A549 (cell line): ENCODE data around the gene SPATA13. TPM values are rescaled to one million over a fixed set of nuclear protein-coding genes. Genes with fewer than 3 reads are reported as not detected.
A peak's percentile ranks its signal among the peaks of the same experiment; 100 is the strongest.

ENCODE experiments used
- ATAC-seq, 2 experiments: fragments of 200-7000 bp in 1 of 2; fragments of >200 bp in 1 of 2; cut with Nextera tagmentation in 1 of 2; cut with Tn5 transposase in 1 of 2; 3 replicates each; pipeline versions ENCODE4 v1.8.0 to v1.9.1; 2018 to 2020; ENCODE audit warnings: mild to moderate bottlenecking in 1 of 2, moderate library complexity in 1 of 2
- CTCF ChIA-PET: fragments of 300-600 bp; sonication (Branson Sonifier 250); formaldehyde crosslinking; extraction: SDS; loops from one replicate; lab custom pipeline; 2021; ENCODE audit warnings: antibody characterized with exemption, inconsistent platforms; lab: Yijun Ruan, JAX
- POLR2A ChIA-PET: fragments of 350-600 bp; formaldehyde crosslinking; extraction: SDS; loops from one replicate; lab custom pipeline; 2021; ENCODE audit warnings: antibody characterized with exemption, inconsistent platforms; lab: Yijun Ruan, JAX
- DNase-seq, 2 experiments: peaks; one replicate each; pipeline versions ENCODE4 v3.0.0 to v3.0.0-alpha.2; 2011 to 2016; ENCODE audit warnings: low read depth in 1 of 2, low spot score in 1 of 2
- FAIRE-seq: peaks from 2 replicates; lab custom pipeline; 2011; peaks lifted over from hg19 to GRCh38; lab: Jason Lieb, UNC
- H3K27ac ChIP-seq, 2 experiments: fragments of >200 bp; sonication (Bioruptor Twin); formaldehyde crosslinking; 3 replicates each; pipeline ENCODE4 v1.5.1; 2016 to 2017
- H3K4me1 ChIP-seq: fragments of >200 bp; sonication (Bioruptor Twin); formaldehyde crosslinking; 3 replicates; pipeline ENCODE4 v1.6.1; 2016
- H3K4me2 ChIP-seq: fragments of >200 bp; sonication (Bioruptor Twin); formaldehyde crosslinking; 3 replicates; pipeline ENCODE4 v1.6.1; 2016
- H3K4me3 ChIP-seq: fragments of >200 bp; sonication (Bioruptor Twin); formaldehyde crosslinking; 3 replicates; pipeline ENCODE4 v1.5.1; 2016
- H3K9me3 ChIP-seq: fragments of >200 bp; sonication (Bioruptor Twin); formaldehyde crosslinking; 3 replicates; pipeline ENCODE4 v1.6.1; 2016
- CBX2 ChIP-seq: fragments of 200-600 bp; sonication (generic); IDR thresholded peaks from 2 replicates; pipeline ENCODE4 v1.6.1; 2016; ENCODE audit warnings: low read depth, mild to moderate bottlenecking, borderline replicate concordance
- CHD2 ChIP-seq: fragments of 150-350 bp; IDR thresholded peaks from 2 replicates; pipeline ENCODE4 v1.6.1; 2014; ENCODE audit warnings: low read length; ENCODE audit not compliant: partially characterized antibody
- EHF ChIP-seq: fragments of 250-450 bp; sonication (Bioruptor Pico); IDR thresholded peaks from 2 replicates; pipeline ENCODE4 v1.5.0; 2020; ENCODE audit warnings: mild to moderate bottlenecking
- EP300 ChIP-seq, 2 experiments: fragments of >200 bp; sonication (Bioruptor Twin); formaldehyde crosslinking; IDR thresholded peaks; 2 replicates in 1 of 2; 3 replicates in 1 of 2; pipeline ENCODE4 v1.6.1; 2016 to 2017
- FOSB ChIP-seq: fragments of 250-450 bp; sonication (Bioruptor Pico); IDR thresholded peaks from 2 replicates; pipeline ENCODE4 v1.5.0; 2020; ENCODE audit warnings: mild to moderate bottlenecking, moderate library complexity
- FOXS1 ChIP-seq: fragments of 250-450 bp; sonication (Bioruptor Pico); IDR thresholded peaks from 2 replicates; pipeline ENCODE4 v1.5.0; 2020; ENCODE audit warnings: mild to moderate bottlenecking, moderate library complexity
- JUN ChIP-seq, 2 experiments: fragments of >200 bp; sonication (Bioruptor Twin); formaldehyde crosslinking; IDR thresholded peaks; 2 replicates in 1 of 2; 3 replicates in 1 of 2; pipeline ENCODE4 v1.6.1; 2016 to 2017
- JUNB ChIP-seq: fragments of >200 bp; sonication (Bioruptor Twin); formaldehyde crosslinking; IDR thresholded peaks from 2 replicates; pipeline ENCODE4 v1.6.1; 2016
- MAZ ChIP-seq: fragments of 150-350 bp; IDR thresholded peaks from 2 replicates; pipeline ENCODE4 v1.6.1; 2014; ENCODE audit warnings: antibody characterized with exemption, low read depth, low read length, borderline replicate concordance
- MYC ChIP-seq: IDR thresholded peaks from 2 replicates; pipeline ENCODE4 v1.6.1; 2012; ENCODE audit warnings: mild to moderate bottlenecking, inconsistent platforms, low read length, improper control_type of control experiment, borderline replicate concordance
- NPAS2 ChIP-seq: fragments of 250-450 bp; sonication (Bioruptor Pico); IDR thresholded peaks from 2 replicates; pipeline ENCODE4 v1.8.0; 2022; ENCODE audit warnings: mild to moderate bottlenecking, moderate library complexity, borderline replicate concordance
- POLR2A ChIP-seq: IDR thresholded peaks from 2 replicates; pipeline ENCODE4 v1.6.1; 2012; ENCODE audit warnings: mild to moderate bottlenecking, low read length
- RARB ChIP-seq: fragments of 250-450 bp; sonication (Bioruptor Pico); IDR thresholded peaks from 2 replicates; pipeline ENCODE4 v1.8.0; 2021; ENCODE audit warnings: mild to moderate bottlenecking, moderate library complexity
- RNF2 ChIP-seq: fragments of 200-600 bp; sonication (generic); IDR thresholded peaks from 2 replicates; pipeline ENCODE4 v1.6.1; 2016; ENCODE audit warnings: low read depth, mild to moderate bottlenecking, antibody characterized with exemption, moderate library complexity, borderline replicate concordance
- SMC3 ChIP-seq: fragments of >200 bp; sonication (Bioruptor Twin); formaldehyde crosslinking; IDR thresholded peaks from 3 replicates; pipeline ENCODE4 v1.6.1; 2018; ENCODE audit warnings: inconsistent platforms
- TP53 ChIP-seq: fragments of 250-450 bp; sonication (Bioruptor Pico); IDR thresholded peaks from 2 replicates; pipeline ENCODE4 v1.5.0; 2021; ENCODE audit warnings: mild to moderate bottlenecking, moderate library complexity
- ZC3H11A ChIP-seq: fragments of 450-650 bp; IDR thresholded peaks from 2 replicates; pipeline ENCODE4 v1.6.1; 2014; ENCODE audit warnings: antibody characterized with exemption, mild to moderate bottlenecking
- ZNF302 ChIP-seq: fragments of 250-450 bp; sonication (Bioruptor Pico); IDR thresholded peaks from 2 replicates; pipeline ENCODE4 v1.9.0; 2021; ENCODE audit warnings: inconsistent platforms, mild to moderate bottlenecking, moderate library complexity
- WGBS: methylation state at CpG from one replicate; pipeline ENCODE4 v1.1.6; 2017; ENCODE audit errors: missing lambda C conversion rate; 5-methylcytosine and 5-hydroxymethylcytosine counted together
- polyA plus RNA-seq, 4 experiments: library from polyadenylated mRNA; depleted of rRNA in 3 of 4; stranded (reverse); fragments of >200 nt; fragmentation: RNase III in 1 of 4; extraction: RNeasy Plus Mini Kit Qiagen cat#74134 plus additional on column Dnase treatment in 1 of 4; gene quantifications; 2 replicates in 3 of 4; 3 replicates in 1 of 4; pipeline ENCODE4 v1.2.3, GENCODE V29; 2011 to 2017
- TF ChIP-seq, protein P1 (sequence below): fragments of 250-450 bp; sonication (Bioruptor Pico); IDR thresholded peaks from 2 replicates; pipeline ENCODE4 v1.5.0; 2020; ENCODE audit warnings: low read depth, mild to moderate bottlenecking, moderate library complexity
- TF ChIP-seq, protein P2 (sequence below): IDR thresholded peaks from 2 replicates; pipeline ENCODE4 v1.6.1; 2012
- TF ChIP-seq, protein P3 (sequence below): IDR thresholded peaks from 2 replicates; pipeline ENCODE4 v1.6.1; 2012; ENCODE audit warnings: low read depth, borderline replicate concordance
- TF ChIP-seq, protein P4 (sequence below): fragments of 200-600 bp; sonication (generic); IDR thresholded peaks from 2 replicates; pipeline ENCODE4 v1.6.1; 2016; ENCODE audit warnings: antibody characterized with exemption, mild to moderate bottlenecking, moderate library complexity
- TF ChIP-seq, protein P5 (sequence below): fragments of >200 bp; sonication (Bioruptor Twin); formaldehyde crosslinking; IDR thresholded peaks from 3 replicates; pipeline ENCODE4 v1.5.1; 2016
- TF ChIP-seq, protein P6 (sequence below): fragments of 150-350 bp; IDR thresholded peaks from 2 replicates; pipeline ENCODE4 v1.6.1; 2014; ENCODE audit warnings: low read depth, mild to moderate bottlenecking, low read length
- TF ChIP-seq, protein P7 (sequence below): fragments of 450-650 bp; IDR thresholded peaks from 2 replicates; pipeline ENCODE4 v1.6.1; 2014; ENCODE audit warnings: antibody characterized with exemption

Gene SPATA13
- polyA plus RNA-seq, 2 of the 4 experiments (the other 2 are of a cell fraction): 3.1 to 6.3 TPM

DNA sequence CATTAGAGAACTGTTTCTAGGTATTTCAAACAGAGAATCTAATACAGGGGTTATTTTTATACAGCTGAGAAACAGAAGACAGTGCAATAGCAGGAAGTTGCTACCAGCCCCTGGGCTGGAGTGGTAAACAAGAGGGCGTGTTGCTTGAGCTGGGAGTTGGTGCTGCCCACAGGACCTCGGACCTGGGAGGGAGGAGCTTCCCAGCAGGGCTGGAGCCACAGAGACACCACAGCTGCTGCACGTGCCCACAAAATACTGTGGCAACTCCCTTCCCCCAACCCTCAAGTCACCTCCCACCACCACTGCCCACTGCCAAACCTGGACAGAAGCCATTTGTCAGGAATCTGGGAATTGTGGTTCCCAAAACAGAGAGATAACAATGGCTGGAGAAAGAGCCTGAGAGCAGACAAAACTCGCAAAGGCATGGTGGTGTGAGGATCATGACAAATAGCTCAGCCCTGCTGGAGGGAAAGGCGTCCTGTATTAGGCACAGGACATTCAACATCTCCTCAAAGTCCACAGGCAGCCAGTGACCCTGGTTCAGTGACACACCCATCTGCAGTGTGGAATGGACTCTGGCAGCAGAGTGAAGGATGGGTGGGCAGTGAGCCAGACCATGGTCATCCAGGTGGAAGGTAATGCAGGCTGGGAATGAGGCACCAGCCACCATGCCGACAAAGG, 57.2 kb downstream of the SPATA13 start:
- no peak for TF ChIP-seq FOXS1 (CRISPR knock-in tag)
- no peak for TF ChIP-seq ZNF302 (CRISPR knock-in tag)
- TF ChIP-seq, protein P1, sequence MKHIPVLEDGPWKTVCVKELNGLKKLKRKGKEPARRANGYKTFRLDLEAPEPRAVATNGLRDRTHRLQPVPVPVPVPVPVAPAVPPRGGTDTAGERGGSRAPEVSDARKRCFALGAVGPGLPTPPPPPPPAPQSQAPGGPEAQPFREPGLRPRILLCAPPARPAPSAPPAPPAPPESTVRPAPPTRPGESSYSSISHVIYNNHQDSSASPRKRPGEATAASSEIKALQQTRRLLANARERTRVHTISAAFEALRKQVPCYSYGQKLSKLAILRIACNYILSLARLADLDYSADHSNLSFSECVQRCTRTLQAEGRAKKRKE (CRISPR knock-in tag): no peak
- TF ChIP-seq NPAS2 (CRISPR knock-in tag): no peak
- TF ChIP-seq, protein P2, sequence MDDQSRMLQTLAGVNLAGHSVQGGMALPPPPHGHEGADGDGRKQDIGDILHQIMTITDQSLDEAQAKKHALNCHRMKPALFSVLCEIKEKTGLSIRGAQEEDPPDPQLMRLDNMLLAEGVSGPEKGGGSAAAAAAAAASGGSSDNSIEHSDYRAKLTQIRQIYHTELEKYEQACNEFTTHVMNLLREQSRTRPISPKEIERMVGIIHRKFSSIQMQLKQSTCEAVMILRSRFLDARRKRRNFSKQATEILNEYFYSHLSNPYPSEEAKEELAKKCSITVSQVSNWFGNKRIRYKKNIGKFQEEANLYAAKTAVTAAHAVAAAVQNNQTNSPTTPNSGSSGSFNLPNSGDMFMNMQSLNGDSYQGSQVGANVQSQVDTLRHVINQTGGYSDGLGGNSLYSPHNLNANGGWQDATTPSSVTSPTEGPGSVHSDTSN: no peak
- TF ChIP-seq FOSB (CRISPR knock-in tag): no peak
- TF ChIP-seq SMC3: no peak
- TF ChIP-seq ZC3H11A: no peak
- TF ChIP-seq MYC: no peak
- TF ChIP-seq CHD2: no peak
- TF ChIP-seq RARB (CRISPR knock-in tag): no peak
- no peak for TF ChIP-seq JUN (IDR thresholded peaks at IDR 0.05)
- no peak for TF ChIP-seq EHF (CRISPR knock-in tag)
- TF ChIP-seq RNF2: no peak
- no peak for TF ChIP-seq JUNB
- POLR2A ChIA-PET: no interaction called here
- Histone ChIP-seq H3K4me1 (peaks cover 58% of the 10 kb centered on the region), H3K27ac (peak overlapping the region in 1 of 2 experiments; percentile 53; a peak in 1 of 6 replicates), H3K9me3 (no peaks in the 10 kb centered on the region), H3K4me2 (peak overlapping the region; percentile 50), H3K4me3 (no peak overlapping the region)
- no peak for FAIRE-seq
- DNase-seq: peak in 1 of 2 experiments; percentile 32
- WGBS: 39% methylated on average over 5 of the region's 6 CpGs
- peak in 1 of 2 experiments; percentile 60; a peak in 3 of 6 replicates for ATAC-seq
- CTCF ChIA-PET: interaction anchor here (0.6 to 12.1 kb wide), 11 partner anchors 11 to 706 kb away, joined by 3 to 96 read pairs (median 4); no protein-coding TSS in a partner anchor

DNA sequence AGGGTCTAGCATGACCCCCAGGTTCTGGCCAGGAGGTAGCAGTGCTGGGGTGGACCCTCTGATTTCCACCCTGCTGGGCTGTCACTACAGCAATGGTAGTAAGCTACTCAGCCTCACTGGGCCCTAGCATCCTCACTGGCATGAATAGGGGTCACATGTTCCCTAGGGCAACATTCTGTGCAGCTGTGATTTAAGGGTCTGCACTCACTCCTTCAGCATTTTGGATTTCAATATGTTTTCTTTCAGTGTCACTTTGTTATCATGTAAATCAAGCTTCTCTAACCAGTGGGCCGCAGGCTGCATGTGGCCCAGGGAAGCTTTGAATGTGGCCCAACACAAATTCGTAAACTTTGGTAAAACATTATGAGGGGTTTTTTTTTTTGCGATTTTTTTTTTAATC, 57.8 kb downstream of the SPATA13 start:
- peak overlapping the region; percentile 50; the same call in 2 of the 3 replicates for H3K4me2 ChIP-seq
- H3K9me3 ChIP-seq: no peaks in the 10 kb centered on the region
- DNase-seq (no peak), FAIRE-seq (no peak), ATAC-seq (no peak)
- peaks cover 58% of the 10 kb centered on the region for H3K4me1 ChIP-seq
- 99% methylated on average over 3 of the region's 3 CpGs for WGBS
- POLR2A ChIA-PET: no interaction called here
- no peak overlapping the region for H3K4me3 ChIP-seq
- CTCF ChIA-PET: interaction anchor here (0.6 to 12.1 kb wide), 13 partner anchors 10 to 706 kb away, joined by 3 to 96 read pairs (median 4); no protein-coding TSS in a partner anchor
- 0 out of 6 replicates have a peak overlapping the region, but pooled peaks of 1 of the 2 experiments have one; percentile 16 for H3K27ac ChIP-seq
- TF ChIP-seq, protein P3, sequence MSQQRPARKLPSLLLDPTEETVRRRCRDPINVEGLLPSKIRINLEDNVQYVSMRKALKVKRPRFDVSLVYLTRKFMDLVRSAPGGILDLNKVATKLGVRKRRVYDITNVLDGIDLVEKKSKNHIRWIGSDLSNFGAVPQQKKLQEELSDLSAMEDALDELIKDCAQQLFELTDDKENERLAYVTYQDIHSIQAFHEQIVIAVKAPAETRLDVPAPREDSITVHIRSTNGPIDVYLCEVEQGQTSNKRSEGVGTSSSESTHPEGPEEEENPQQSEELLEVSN: no peak
- TF ChIP-seq FOXS1 (CRISPR knock-in tag) (no peak), MAZ (no peak), EP300 (IDR thresholded peaks at IDR 0.05) (no peak), CBX2 (no peak), RARB (CRISPR knock-in tag) (no peak), ZC3H11A (no peak), POLR2A (no peak), TP53 (CRISPR knock-in tag) (no peak)
- TF ChIP-seq, protein P4, sequence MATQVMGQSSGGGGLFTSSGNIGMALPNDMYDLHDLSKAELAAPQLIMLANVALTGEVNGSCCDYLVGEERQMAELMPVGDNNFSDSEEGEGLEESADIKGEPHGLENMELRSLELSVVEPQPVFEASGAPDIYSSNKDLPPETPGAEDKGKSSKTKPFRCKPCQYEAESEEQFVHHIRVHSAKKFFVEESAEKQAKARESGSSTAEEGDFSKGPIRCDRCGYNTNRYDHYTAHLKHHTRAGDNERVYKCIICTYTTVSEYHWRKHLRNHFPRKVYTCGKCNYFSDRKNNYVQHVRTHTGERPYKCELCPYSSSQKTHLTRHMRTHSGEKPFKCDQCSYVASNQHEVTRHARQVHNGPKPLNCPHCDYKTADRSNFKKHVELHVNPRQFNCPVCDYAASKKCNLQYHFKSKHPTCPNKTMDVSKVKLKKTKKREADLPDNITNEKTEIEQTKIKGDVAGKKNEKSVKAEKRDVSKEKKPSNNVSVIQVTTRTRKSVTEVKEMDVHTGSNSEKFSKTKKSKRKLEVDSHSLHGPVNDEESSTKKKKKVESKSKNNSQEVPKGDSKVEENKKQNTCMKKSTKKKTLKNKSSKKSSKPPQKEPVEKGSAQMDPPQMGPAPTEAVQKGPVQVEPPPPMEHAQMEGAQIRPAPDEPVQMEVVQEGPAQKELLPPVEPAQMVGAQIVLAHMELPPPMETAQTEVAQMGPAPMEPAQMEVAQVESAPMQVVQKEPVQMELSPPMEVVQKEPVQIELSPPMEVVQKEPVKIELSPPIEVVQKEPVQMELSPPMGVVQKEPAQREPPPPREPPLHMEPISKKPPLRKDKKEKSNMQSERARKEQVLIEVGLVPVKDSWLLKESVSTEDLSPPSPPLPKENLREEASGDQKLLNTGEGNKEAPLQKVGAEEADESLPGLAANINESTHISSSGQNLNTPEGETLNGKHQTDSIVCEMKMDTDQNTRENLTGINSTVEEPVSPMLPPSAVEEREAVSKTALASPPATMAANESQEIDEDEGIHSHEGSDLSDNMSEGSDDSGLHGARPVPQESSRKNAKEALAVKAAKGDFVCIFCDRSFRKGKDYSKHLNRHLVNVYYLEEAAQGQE: no peak
- TF ChIP-seq, protein P5, sequence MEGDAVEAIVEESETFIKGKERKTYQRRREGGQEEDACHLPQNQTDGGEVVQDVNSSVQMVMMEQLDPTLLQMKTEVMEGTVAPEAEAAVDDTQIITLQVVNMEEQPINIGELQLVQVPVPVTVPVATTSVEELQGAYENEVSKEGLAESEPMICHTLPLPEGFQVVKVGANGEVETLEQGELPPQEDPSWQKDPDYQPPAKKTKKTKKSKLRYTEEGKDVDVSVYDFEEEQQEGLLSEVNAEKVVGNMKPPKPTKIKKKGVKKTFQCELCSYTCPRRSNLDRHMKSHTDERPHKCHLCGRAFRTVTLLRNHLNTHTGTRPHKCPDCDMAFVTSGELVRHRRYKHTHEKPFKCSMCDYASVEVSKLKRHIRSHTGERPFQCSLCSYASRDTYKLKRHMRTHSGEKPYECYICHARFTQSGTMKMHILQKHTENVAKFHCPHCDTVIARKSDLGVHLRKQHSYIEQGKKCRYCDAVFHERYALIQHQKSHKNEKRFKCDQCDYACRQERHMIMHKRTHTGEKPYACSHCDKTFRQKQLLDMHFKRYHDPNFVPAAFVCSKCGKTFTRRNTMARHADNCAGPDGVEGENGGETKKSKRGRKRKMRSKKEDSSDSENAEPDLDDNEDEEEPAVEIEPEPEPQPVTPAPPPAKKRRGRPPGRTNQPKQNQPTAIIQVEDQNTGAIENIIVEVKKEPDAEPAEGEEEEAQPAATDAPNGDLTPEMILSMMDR: no peak
- TF ChIP-seq, protein P6, sequence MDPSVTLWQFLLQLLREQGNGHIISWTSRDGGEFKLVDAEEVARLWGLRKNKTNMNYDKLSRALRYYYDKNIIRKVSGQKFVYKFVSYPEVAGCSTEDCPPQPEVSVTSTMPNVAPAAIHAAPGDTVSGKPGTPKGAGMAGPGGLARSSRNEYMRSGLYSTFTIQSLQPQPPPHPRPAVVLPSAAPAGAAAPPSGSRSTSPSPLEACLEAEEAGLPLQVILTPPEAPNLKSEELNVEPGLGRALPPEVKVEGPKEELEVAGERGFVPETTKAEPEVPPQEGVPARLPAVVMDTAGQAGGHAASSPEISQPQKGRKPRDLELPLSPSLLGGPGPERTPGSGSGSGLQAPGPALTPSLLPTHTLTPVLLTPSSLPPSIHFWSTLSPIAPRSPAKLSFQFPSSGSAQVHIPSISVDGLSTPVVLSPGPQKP: no peak
- TF ChIP-seq, protein P7, sequence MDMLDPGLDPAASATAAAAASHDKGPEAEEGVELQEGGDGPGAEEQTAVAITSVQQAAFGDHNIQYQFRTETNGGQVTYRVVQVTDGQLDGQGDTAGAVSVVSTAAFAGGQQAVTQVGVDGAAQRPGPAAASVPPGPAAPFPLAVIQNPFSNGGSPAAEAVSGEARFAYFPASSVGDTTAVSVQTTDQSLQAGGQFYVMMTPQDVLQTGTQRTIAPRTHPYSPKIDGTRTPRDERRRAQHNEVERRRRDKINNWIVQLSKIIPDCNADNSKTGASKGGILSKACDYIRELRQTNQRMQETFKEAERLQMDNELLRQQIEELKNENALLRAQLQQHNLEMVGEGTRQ: no peak
